GM18873 (cell line): ENCODE measurements around the gene SPAG6.
A peak's percentile ranks its signal among the peaks of the same experiment; 100 is the strongest.
"Not testable (repeated sequence)": the region's sequence is repeated elsewhere in the genome, so short reads cannot be mapped to it uniquely, and the experiment has no call there.

Experiments
- ATAC-seq: cut with Tn5 transposase; IDR thresholded peaks from one replicate; pipeline ENCODE4 v1.9.1; 2021; ENCODE audit warnings: mild to moderate bottlenecking, moderate library complexity, moderate number of reproducible peaks; ENCODE audit not compliant: unreplicated experiment, low FRiP score

SPAG6 gene

DNA sequence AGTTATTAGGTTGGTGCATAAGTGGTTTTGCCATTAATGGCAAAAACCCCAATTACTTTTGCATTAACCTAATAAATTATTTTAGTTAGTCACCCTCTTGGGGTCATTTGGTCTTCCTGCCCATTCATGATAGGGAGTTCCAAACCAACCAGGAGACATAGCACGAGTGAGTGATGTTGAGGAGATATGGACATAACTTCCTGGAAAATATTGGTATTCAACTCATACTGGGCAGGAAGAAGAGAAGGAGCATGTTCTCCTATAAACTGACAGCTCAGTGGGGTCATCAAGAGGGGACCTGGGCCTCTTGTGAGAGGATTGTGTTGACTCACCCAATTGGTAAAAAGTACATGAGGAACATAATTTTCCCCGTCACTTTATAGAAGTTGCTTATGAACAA is 23.7 kb downstream of the SPAG6 start:
- ATAC-seq: no peak

DNA sequence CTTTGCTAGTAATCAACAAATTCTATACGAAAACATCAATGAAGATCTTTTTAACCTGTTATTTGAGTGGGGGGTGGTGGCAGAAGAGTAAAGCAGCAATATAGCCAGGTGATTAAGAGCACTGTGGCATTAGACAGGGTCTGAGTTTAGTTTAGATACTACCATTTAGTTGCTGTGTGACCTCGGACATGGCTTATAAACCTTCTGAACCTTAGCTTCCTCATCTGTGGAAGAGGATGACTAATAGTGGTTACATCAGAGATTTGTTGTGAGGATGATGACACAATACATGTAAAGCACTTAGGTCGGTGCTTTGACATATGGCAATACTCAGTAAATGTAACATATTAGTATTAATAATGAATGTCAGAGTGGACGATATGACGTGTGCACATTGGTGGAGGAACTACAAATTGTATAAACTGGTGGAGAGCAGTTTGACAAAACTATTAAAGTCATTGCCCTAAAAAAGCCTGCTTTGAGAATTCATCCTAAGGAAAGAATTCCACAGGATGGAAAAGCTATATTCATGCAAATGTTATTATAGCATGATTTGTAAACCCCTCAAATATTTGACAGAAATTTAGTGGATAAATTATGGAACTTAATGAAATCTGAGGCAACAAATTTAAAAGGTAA is 24.3 kb downstream of the SPAG6 start:
- ATAC-seq: no peak

DNA sequence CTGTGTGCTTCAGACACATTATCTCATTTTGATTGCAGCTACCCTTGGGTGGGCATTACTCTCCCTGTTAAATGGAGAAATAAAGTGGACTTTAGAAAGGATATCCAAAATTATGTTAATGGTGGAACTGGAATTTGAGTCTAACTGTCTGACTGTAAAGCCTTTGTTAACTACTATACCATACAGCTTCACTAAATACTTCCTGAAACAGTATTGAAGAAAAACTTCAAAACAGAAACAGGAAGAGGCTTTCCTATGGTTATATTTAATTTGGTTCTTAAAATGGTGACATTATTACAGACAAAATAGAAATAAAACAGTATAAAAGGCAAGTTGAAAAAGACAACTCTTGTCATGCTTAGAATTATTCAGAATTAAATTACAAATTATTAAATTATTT is 25.0 kb downstream of the SPAG6 start:
- no peak for ATAC-seq

DNA sequence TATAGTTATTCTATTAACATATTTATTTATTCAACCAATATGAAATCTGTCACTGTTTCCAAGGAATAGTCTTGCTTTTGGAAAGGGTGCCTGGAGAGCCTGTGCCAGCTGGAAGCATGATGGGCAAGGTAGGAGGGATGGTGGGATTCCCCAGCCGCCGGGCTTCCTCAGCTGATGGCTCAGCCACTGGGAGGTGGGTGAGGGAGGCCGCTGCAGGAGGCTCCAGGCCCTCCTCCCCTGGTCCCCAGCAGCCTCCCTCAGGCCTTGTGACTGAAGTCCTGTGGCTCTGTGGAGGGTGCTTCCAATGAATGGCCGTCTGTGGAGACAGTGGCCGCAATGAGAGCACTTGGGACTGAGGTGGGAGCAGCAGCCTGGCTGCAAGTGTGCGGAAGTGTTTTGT is 27.0 kb downstream of the SPAG6 start:
- ATAC-seq: no peak

DNA sequence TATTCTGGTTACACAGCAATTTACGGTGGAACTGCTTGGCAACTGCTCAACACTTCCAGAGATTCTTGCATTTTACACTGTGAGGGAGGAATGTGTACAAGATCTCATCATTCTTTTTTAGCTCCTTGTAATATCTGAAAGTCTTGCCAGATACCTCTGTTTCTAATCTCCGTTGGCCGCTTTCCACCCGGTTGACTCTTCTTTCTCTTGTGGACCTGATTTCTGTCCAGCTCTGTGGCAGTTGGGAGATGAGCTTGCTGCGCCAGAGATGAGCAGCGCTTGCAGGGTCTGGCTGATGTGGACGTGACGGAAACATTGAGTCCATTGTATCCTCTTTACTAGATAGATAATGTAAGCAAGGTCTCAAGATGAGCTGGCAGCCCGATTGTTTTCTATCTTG is 27.6 kb downstream of the SPAG6 start:
- no peak for ATAC-seq

DNA sequence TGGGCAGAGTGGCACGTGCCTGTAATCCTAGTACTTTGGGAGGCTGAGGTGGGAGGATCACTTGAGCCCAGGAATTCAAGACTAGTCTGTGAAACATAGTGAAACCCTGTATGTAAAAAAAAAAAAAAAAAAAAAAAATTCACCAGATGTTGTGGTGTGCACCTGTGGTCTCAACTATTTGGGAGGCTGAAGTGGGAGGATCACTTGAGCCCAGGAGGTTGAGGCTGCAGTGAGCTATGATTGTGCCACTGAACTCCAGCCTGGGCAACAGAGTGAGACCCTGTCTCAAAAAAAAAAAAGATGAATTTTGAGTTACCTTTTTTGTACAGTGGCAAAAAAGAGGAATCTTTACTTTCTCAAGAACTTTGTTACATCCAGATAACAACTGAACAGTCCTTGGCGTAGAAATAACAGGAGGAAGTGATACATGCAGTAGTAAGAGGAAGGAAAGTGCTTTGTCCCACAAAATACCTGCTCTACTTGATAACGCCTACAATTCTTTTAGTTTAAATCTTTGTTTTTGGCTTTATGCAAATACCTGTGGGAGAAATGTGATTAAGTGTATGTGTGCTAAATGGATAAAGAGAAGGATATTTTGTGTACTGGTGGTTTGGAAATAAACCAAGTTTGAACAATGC is 29.3 kb downstream of the SPAG6 start:
- no peak for ATAC-seq

DNA sequence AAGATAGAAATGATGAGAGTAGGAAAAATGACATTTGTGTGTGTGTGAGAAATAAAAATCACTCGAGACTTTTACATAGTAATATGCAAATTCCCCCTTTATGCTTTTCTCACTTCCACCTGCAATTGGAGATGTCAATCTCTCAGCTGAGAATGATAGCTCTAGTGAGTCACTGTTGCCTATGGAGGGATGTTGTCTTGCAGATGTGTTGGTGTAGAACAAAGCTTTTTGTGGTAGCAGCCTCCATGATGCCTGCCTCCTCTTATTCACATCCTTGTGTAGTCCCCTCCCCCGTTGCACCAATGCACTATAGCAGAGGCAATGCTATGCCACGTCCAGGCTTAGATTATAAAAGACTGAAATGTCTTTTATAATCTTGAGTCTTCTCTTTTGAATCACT is 33.8 kb downstream of the SPAG6 start:
- peak; percentile 37 for ATAC-seq

DNA sequence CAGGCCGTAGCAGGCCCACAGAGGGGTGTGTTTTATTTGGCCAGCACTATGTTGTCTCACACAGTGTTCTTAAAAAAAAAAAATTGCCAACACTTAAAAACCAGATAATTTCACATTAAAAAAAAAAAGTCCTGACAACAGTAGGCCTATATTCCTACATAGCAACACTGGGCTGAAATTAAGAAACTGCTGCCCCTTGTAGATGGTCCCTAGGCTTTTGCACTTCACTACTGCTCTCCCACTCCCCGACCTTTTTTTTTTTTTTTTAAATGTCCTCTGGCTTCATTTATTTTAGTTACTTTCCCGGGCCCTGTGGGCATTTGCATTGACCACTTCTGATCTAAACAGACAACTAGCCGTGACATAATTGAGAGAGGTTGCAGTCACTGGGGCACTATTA is 36.0 kb downstream of the SPAG6 start:
- ATAC-seq: no peak

DNA sequence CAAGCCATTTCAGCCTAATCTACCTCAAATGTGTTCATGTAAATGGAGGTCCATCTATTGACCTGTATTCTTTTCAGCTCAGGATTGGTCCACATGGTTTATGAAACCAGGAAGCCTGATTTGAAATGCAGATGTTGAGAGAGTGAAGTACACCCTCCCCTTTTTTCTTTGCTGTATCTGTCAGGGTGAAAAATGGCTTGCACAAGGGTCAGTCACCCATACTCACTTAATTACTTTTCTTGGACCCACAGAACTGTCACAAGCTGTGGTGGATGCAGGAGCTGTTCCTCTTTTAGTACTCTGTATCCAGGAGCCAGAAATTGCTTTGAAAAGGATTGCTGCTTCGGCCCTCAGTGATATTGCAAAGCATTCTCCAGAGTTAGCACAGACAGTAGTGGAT is 41.2 kb downstream of the SPAG6 start:
- ATAC-seq: no peak

DNA sequence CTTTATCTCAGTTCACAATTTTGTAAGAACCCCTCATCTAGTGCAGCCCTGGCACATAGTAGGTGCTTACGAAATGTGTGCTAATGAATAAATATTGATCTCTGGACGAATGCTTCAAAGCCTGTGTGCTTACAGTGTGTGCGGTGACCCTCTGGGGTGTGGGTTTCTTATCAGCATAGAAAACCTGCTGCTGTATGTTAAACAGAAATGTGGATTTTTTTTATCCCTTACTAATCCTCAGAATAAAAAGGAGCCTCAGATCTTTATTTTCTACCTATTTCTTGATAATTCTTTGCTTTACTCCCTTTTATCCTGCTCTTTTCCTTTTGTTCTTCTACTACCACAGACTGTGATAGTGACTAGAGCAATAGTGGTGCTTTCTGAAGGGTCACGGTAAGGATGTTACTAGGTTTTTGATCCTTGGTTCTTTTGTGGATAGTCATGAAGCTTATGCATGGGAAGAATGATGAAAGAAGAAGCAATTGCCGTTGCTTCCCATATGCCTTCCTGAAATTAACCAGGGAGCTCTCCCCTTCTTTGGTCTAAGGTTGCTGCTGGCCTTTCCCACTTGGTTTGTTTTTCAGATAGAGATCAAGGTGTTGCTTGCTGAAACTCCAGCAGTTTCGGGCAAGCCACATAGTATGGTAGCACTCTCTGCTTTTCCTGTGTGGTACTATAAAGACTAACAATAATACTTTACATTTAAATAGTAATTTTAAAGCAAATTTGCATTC is 44.7 kb downstream of the SPAG6 start:
- no peak for ATAC-seq

DNA sequence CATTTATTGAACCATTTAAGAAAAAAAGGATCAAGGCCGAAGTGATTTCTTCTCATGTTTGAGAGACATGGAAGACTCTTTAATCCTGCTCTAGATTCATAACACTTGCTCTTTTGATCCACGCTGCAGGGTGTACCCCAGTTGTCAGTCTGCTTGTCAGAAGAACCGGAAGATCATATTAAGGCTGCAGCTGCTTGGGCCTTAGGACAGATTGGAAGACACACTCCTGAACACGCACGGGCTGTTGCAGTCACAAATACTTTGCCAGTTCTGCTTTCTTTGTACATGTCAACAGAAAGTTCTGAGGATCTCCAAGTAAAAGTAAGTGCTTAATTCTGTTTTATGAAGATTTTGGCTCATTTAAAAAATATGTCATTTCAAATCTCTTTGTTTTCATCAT is 46.3 kb downstream of the SPAG6 start:
- ATAC-seq: no peak

DNA sequence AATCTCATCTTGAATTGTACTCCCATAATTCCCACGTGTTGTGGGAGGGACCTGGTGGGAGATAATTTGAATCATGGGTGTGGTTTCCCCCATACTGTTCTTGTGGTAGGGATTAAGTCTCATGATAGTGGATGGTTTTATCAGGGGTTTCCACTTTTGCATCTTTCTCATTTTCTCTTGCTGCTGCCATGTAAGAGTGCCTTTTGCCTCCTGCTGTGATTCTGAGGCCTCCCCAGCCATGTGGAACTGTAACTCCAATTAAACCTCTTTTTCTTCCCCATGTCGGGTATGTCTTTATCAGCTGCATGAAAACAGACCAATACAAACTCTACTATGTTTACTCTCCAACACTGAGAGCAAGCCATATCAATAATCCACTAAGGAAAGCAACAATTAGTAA is 50.9 kb downstream of the SPAG6 start:
- not testable (repeated sequence) for ATAC-seq

DNA sequence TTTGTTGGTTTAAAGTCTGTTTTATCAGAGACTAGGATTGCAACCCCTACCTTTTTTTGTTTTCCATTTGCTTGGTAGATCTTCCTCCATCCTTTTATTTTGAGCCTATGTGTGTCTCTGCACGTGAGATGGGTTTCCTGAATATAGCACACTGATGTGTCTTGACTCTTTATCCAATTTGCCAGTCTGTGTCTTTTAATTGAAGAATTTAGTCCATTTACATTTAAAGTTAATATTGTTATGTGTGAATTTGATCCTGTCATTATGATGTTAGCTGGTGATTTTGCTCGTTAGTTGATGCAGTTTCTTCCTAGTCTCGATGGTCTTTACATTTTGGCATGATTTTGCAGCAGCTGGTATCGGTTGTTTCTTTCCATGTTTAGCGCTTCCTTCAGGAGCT is 61.6 kb downstream of the SPAG6 start:
- not testable (repeated sequence) for ATAC-seq

DNA sequence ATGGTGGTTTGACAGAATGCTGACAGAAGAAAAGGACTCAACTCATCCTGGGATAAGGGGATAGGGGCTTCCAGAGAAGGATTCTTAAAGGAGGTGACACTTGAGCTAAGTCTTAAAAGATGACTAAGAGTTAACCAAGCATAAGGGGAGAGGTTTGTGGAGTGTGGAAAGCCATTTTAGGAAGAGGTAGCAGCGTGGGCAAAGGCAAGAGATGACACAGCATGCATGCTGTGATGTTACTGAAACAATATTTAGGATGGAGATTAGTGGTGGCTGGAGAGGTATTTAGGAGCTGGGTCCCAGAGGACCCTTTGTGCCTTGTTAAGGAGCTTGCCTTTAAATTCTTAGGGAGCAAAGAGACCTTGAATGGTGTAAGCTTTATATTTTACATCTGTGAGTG is 65.1 kb downstream of the SPAG6 start:
- ATAC-seq: no peak

DNA sequence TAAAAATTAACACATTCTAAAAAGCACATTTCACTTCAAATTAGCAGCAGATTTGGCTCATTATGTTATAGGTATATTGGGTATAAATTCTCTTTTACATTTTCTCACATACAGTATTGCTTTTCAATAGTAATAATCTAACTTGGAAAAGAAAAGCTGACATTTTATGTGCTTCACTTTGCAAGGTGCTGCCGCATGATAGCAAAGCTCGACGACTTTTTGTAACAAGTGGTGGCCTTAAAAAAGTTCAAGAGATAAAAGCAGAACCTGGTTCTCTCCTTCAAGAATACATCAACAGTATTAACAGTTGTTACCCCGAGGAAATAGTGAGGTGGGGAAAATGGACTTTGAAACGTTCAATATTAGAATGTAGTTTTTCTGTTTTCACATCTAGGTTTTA is 65.5 kb downstream of the SPAG6 start:
- ATAC-seq: no peak

DNA sequence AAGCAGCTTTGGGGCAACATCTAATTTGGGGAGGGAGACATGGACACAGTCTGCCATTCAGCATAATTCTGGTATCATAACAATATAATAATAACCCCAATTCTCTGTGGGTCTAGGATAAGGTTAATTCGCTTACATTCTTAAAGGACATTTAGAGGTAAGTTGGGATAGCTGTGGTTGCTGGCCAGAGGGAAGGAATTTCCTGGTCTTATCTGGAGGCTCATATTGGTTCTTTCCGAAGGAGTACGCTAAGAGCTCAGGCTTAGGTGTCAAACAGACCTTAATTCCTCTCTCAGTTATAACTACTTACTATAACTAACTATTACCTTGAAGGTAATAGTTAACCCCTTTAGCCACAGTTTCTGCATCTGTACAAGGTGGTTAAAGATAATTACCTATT is 68.8 kb downstream of the SPAG6 start:
- ATAC-seq: no peak

DNA sequence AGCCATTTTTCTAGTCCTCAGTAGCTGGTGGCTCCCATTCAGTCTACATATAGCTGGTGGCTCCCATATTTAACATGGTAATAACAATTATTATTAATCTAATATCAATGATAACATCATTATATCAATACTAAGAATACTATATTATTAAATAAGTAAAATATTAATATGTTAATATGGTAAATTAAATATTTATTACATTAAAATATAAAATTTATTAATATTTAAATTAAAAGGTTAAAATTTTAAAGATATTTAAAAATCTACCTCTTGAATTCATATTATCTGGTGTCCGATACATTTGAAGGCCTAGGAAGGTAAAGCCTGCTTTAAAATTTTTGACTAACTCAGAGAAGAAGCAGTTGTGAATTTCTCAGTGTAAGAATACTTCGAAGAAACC is 69.8 kb downstream of the SPAG6 start:
- ATAC-seq: no peak

DNA sequence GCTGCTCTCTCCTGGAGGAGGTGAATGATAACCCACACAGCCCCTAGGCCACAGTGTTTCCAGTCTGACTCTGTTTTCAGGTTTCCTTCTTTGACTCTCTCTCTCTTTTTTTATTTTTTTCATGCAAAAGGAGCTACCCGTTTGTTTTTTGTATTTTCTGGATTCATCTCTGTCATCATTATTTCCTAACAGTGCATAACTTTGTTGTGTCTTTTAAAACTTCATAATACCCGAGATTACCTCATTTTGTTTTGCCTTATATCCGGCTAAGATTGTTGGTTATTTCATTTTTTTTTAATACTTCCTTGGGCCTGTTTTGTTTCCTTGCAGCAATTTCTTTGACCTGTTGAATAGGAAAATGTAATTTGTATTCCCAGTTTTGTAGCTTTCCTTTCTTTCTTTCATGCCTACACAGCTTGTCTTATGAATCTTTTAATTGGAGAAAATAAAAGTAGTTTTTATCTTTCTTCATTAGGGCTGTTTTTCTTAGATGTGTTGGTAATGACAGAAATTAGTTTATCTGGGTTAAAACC is 72.5 kb downstream of the SPAG6 start:
- ATAC-seq: no peak

DNA sequence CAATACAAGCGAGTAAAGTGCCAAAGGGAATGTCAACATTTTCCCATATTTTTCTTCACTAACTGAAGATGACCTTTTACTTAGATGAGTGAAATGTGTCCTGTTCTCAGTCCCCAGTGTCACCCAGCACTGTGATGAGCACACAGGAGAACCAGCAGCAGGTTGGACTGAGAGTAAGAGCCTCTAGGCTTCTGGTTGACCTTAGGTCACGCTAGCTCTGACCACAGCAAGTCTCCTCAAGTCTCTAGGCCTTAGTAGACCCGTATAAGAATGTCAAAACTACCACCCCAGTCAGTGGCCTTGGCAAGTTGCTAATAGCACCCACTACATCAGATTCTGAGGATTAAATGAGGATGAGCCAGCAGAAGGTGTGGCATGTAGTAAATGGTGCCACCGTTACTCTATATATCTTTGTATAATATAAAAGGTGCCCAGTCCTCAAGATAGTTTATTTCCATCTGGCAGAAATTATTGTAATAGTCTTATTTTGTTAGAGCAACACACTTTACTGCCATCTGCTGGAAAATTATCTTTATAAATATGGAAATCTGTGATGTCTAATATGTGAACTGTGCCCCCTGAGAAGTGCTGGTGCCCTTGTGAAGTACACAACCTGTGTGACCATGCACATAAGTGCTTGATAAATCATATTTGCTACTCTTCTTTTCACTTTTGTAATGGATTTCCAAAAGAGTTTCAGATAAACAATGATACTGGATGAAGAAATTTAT is 75.7 kb downstream of the SPAG6 start:
- no peak for ATAC-seq

DNA sequence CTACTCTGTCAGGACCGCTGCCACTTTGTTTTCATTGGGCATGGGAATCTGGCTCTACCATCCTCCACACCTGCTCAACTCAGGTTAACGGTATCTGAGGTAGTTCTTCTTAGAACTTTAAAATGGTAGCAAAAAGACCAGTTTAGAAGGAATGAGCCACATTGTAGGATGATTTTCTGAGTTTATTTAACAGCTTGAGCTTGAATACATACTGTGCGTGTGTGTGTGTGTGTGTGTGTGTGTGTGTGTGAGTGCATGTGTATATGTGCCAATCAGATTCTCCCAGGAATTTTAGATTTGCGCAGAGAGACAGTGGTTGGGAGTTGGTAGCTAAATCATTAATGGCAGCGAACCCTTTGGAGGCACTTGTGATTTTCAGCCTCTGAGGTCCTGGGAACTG is 81.4 kb downstream of the SPAG6 start:
- no peak for ATAC-seq

DNA sequence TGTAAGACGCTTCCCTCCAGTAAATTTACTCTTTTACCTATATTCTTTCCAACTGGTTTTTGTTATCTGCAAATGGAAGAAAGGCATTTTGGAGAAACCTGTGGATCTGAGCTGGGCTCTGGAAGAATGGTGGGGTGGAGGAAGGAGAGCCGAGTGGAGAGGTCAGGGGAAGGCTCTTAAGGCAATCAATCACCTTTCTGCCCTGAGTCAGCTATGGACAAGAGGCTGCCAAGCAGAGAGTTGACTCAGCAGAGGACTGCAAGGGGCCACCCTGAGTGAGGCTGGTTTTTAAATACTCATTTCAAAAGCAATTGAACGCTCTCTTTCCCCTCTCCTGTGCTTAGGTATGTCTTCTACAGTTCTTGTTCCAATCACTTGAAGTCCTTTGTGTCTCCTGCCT is 81.8 kb downstream of the SPAG6 start:
- peak; percentile 59 for ATAC-seq
